HEK293 (cell line): Measurements from ENCODE around the gene KCNK1.
"Not testable (repeated sequence)": the region's sequence is repeated elsewhere in the genome, so short reads cannot be mapped to it uniquely, and the experiment has no call there.

ENCODE experiments used
- PRDM4 ChIP-seq: fragments of 450-650 bp; formaldehyde crosslinking; IDR thresholded peaks from 2 replicates; pipeline ENCODE4 v1.5.1; 2017; ENCODE audit warnings: missing biosample characterization, missing genetic modification characterization
- TCF7L2 ChIP-seq: IDR thresholded peaks from 2 replicates; pipeline ENCODE4 v1.6.1; 2011; ENCODE audit warnings: low read depth, mild to moderate bottlenecking, inconsistent platforms, low read length, moderate library complexity, borderline replicate concordance
- ZBTB21 ChIP-seq: fragments of 450-650 bp; formaldehyde crosslinking; IDR thresholded peaks from 2 replicates; pipeline ENCODE4 v1.5.1; 2017; ENCODE audit warnings: missing biosample characterization, missing genetic modification characterization
- ZNF10 ChIP-seq: fragments of 450-650 bp; formaldehyde crosslinking; IDR thresholded peaks from 2 replicates; pipeline ENCODE4 v1.5.1; 2017; ENCODE audit warnings: missing biosample characterization, missing genetic modification characterization
- ZNF148 ChIP-seq: fragments of 450-650 bp; formaldehyde crosslinking; IDR thresholded peaks from 2 replicates; pipeline ENCODE4 v1.5.0; 2017; ENCODE audit warnings: missing biosample characterization, missing genetic modification characterization, borderline replicate concordance
- ZNF513 ChIP-seq: fragments of 450-650 bp; IDR thresholded peaks from 2 replicates; pipeline ENCODE4 v1.5.1; 2018; ENCODE audit warnings: missing biosample characterization, missing genetic modification characterization
- TF ChIP-seq, protein P1 (sequence below): fragments of 450-650 bp; formaldehyde crosslinking; IDR thresholded peaks from 2 replicates; pipeline ENCODE4 v1.5.1; 2016; ENCODE audit warnings: missing biosample characterization, missing genetic modification characterization
- TF ChIP-seq, protein P2 (sequence below): fragments of 450-650 bp; formaldehyde crosslinking; IDR thresholded peaks from 2 replicates; pipeline ENCODE4 v1.5.1; 2016; ENCODE audit warnings: missing biosample characterization, missing genetic modification characterization
- TF ChIP-seq, protein P3 (sequence below): sonication (generic); formaldehyde crosslinking; IDR thresholded peaks from 2 replicates; pipeline ENCODE4 v1.8.1; 2022; ENCODE audit warnings: mild to moderate bottlenecking, moderate library complexity, missing genetic modification reagents

DNA sequence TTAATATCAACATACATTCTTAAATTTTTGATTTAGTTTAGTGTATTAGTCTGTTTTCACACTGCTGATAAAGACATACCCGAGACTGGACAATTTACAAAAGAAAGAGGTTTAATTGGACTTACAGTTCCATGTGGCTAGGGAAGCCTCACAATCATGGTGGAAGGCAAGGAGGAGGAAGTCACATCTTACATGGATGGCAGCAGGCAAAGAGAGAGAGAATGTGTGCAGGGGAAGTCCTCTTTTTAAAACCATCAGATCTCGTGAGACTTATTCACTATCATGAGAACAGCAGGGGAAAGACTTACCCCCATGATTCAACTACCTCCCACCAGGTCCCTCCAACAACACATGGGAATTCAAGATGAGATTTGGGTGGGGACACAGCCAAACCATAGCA is 56.5 kb downstream of the KCNK1 start:
- TF ChIP-seq, protein P1, sequence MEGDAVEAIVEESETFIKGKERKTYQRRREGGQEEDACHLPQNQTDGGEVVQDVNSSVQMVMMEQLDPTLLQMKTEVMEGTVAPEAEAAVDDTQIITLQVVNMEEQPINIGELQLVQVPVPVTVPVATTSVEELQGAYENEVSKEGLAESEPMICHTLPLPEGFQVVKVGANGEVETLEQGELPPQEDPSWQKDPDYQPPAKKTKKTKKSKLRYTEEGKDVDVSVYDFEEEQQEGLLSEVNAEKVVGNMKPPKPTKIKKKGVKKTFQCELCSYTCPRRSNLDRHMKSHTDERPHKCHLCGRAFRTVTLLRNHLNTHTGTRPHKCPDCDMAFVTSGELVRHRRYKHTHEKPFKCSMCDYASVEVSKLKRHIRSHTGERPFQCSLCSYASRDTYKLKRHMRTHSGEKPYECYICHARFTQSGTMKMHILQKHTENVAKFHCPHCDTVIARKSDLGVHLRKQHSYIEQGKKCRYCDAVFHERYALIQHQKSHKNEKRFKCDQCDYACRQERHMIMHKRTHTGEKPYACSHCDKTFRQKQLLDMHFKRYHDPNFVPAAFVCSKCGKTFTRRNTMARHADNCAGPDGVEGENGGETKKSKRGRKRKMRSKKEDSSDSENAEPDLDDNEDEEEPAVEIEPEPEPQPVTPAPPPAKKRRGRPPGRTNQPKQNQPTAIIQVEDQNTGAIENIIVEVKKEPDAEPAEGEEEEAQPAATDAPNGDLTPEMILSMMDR (tag by site-specific recombination): not testable (repeated sequence)
- TF ChIP-seq ZNF513 (tag by site-specific recombination); ZBTB21; PRDM4 (tag by site-specific recombination); ZNF148; ZNF10; TCF7L2: not testable (repeated sequence)
- TF ChIP-seq, protein P2, sequence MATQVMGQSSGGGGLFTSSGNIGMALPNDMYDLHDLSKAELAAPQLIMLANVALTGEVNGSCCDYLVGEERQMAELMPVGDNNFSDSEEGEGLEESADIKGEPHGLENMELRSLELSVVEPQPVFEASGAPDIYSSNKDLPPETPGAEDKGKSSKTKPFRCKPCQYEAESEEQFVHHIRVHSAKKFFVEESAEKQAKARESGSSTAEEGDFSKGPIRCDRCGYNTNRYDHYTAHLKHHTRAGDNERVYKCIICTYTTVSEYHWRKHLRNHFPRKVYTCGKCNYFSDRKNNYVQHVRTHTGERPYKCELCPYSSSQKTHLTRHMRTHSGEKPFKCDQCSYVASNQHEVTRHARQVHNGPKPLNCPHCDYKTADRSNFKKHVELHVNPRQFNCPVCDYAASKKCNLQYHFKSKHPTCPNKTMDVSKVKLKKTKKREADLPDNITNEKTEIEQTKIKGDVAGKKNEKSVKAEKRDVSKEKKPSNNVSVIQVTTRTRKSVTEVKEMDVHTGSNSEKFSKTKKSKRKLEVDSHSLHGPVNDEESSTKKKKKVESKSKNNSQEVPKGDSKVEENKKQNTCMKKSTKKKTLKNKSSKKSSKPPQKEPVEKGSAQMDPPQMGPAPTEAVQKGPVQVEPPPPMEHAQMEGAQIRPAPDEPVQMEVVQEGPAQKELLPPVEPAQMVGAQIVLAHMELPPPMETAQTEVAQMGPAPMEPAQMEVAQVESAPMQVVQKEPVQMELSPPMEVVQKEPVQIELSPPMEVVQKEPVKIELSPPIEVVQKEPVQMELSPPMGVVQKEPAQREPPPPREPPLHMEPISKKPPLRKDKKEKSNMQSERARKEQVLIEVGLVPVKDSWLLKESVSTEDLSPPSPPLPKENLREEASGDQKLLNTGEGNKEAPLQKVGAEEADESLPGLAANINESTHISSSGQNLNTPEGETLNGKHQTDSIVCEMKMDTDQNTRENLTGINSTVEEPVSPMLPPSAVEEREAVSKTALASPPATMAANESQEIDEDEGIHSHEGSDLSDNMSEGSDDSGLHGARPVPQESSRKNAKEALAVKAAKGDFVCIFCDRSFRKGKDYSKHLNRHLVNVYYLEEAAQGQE (tag by site-specific recombination): not testable (repeated sequence)
- TF ChIP-seq, protein P3, sequence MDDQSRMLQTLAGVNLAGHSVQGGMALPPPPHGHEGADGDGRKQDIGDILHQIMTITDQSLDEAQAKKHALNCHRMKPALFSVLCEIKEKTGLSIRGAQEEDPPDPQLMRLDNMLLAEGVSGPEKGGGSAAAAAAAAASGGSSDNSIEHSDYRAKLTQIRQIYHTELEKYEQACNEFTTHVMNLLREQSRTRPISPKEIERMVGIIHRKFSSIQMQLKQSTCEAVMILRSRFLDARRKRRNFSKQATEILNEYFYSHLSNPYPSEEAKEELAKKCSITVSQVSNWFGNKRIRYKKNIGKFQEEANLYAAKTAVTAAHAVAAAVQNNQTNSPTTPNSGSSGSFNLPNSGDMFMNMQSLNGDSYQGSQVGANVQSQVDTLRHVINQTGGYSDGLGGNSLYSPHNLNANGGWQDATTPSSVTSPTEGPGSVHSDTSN (CRISPR knock-in tag): not testable (repeated sequence)
